HG03439 (cell line): ENCODE results near the gene PTPN7.
A peak's percentile ranks its signal among the peaks of the same experiment; 100 is the strongest.
"Not testable (repeated sequence)": the region's sequence is repeated elsewhere in the genome, so short reads cannot be mapped to it uniquely, and the experiment has no call there.

ENCODE experiments used
- ATAC-seq: cut with Tn5 transposase; IDR thresholded peaks from one replicate; pipeline ENCODE4 v1.9.1; 2021; ENCODE audit warnings: mild to moderate bottlenecking, moderate library complexity; ENCODE audit not compliant: unreplicated experiment

The PTPN7 gene

DNA sequence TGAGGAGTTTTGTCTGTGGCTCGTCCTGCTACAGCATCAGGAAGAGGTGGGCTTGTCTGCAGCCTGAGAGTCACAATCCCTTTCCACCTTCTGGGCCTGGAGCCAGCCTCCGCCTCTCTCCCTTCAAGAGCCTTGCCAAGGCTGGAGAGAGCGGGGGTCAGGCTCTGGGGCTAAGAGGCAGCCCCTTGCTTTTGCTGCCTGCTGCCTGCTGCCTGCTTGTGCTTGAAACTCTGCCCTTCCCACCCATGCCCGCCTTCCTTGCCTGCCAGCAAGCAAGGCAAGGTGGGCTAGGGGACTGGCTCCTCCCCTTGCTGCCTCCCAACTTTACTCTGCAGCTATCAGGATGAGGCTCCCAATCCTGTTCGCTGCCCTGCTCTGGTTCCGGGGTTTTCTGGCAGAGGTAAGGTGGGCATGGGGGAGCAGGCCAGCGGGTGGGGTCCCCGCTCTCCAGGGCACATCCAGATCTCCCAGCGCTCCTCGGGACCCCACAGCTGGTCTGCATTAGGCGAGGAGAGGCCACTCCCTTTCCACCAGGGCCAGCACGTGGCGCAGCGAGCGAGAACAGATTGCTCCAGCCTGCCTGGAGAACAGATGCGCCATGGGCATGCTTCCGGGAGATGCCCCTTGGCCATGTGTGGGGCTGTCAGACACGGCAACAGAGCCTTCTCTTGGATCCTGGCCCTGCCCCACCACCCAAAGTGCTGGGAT lies 7.5 kb upstream of the PTPN7 start:
- no peak for ATAC-seq

DNA sequence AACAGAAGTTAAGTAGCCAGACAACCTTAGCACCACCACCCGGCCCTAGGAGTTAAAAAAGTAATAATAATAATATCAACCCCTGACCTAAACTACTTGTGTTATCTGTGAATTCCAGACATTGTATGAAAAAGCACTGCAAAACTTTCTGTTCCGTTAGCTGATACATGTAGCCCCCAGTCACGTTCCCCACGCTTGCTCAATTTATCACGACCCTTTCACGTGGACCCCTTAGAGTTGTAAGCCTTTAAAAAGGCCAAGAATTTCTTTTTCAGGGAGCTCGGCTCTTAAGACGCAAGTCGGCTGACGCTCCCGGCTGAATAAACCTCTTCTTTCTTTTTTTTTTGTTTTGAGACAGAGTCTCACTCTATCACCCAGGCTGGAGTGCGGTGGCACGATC lies 6.7 kb upstream of the PTPN7 start:
- ATAC-seq, result not testable (repeated sequence)

DNA sequence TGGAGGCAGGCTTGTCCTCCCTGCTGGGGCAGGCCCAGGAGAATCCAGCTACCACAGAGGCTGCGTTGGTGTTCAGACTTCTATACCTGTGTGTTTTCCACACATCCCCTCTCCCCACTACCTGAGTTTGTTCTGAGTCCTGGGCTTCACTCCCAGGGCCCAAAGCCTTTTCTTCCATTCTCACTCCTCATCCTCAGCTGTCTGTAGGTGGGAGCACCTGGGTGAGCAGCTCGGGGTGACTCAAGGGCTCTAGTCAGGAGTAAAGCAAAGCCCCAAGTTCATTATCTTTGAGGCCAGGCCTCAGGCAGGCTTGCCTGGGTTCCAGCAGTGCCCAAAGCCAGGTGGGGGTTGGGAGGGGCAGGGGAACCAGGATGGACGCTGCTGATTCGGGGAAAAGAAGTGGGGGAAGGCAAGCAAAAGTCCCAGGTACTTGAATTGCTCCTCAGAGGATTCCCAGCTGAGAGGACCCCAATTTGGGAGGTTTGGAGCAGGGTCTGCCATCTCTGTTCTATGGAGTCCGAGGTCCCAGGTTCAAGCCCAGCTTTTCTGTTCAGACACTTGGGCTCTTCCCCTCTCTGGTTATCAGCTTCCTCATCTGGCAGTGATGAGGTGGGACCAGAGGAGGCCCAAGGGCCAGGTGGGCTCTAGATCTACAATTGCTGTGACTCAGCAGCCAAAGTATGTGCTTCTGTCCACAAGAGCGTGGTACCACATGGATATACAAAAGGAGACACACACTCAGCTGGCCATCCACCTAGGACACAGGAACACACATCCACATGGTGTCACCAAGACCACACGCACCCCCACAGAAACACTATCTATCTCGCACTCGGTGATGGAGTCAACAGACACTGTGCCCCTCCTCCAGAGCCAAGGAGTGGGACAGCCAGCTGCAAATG lies 5.8 kb upstream of the PTPN7 start:
- no peak for ATAC-seq

DNA sequence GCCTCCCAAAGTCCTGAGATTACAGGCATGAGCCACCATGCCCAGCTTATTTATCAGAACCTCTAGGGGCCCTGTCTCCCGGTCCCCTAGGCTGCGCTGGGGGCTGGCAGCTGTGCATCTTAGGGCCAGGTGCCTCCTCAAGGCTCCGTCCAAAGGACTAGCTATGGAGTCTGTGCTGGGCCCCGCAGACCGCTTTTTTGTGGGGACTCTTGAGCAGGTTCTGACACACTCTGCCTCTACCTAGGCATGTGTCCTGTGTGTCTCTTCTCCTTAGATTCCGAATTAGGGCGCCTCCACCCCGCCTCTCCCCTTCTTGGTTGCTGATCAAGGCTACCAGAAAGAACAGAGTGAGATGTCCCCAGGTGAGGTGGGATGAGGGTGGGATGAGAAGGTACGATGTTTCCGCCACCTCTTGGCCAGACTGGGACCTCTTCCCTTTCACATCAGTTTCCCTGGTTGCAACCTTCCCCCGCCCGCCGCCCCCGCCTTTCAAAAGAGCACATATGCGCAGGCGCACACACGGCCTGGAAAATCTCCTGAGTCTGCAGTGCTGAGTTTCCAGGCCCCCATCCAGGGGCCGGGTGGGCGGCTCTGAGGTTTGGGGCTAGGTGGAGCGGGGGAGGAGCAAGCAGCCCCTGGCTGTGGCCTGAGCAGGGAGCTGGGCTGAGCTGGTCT lies 5.0 kb upstream of the PTPN7 start:
- no peak for ATAC-seq

DNA sequence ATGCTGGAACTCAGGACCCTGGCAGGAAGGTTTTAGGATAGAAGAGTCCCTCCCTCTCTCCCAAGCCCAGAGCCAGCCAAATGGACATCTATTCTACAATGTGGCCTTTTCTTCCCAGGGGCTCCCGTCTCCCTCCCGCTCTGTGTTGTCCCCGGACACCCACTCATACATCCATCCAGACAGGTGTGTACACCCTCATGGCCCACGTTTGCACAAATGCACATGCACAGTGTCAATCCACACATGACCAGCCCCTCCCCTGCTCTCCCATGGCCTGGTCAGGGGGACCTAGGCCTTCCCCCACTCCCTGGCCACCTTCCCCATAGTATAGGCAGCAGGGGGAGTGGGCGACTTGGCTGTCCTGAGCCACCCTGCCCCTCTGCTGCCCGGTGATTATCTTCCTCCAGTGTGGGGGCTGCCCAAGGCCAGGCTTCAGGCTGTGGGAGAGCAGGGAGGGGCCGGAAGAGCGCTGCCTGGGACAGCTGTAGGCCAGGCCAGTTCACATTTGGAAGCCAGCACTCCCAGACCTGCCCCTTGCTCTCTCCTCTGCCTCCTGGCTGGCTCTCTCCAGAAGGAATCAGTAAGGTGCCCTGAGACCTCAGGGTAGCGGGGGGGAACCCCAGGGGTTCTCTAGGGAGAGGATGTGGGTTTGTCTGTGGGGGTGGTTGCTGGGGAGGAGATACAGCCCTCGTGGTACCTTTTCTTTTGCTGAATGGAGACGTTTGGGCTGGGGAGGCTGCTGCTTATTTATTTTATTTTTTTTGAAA lies 4.1 kb upstream of the PTPN7 start:
- ATAC-seq, result no peak

DNA sequence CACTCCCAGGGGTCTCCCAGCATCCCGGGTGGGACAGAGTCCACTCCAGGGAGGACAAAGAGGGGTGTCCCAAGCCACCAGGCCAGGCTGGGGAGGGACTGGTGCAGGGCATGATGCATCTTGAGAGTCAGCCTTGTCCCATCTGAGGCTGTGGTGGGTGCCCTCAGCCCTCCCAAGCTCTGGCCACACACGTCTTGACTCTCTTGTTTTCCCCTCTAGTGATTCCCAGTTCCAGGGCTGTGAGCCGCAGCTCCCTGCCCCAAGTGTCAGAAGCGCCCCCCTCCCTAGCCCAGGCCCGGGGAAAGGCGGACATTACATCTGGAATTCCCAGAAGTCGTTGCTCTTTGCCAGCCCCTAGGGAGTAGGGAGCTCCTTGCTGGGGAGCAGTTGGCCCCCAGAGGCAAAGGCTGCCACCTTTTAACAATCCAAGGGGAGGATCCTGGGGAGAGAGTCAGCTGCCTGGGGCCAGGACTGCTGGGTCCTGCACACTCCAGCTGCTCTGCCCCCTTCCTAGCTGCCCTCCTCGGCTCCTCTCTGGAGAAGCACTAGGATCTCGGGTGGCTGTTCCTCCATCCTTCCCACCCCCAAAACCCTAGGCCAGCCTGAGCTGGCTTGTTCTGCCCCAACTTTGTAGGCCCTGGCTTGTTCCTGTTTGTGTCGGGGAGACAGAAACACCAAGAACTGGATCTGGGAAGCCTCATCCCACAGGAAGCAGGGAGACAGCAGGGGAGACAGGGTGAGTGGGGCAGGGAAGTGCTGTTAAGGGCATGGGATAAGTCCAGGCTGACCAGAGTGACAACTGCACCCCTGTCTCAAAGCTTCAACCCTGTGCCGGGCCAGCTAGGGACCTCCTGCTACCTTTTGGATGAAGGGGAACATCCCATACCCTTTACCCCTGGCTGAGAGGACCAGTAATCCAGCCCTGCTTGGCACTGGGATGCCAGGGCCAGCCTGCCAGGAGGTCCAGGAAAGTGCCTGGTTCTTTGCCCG lies 3.2 kb upstream of the PTPN7 start:
- ATAC-seq, result no peak

DNA sequence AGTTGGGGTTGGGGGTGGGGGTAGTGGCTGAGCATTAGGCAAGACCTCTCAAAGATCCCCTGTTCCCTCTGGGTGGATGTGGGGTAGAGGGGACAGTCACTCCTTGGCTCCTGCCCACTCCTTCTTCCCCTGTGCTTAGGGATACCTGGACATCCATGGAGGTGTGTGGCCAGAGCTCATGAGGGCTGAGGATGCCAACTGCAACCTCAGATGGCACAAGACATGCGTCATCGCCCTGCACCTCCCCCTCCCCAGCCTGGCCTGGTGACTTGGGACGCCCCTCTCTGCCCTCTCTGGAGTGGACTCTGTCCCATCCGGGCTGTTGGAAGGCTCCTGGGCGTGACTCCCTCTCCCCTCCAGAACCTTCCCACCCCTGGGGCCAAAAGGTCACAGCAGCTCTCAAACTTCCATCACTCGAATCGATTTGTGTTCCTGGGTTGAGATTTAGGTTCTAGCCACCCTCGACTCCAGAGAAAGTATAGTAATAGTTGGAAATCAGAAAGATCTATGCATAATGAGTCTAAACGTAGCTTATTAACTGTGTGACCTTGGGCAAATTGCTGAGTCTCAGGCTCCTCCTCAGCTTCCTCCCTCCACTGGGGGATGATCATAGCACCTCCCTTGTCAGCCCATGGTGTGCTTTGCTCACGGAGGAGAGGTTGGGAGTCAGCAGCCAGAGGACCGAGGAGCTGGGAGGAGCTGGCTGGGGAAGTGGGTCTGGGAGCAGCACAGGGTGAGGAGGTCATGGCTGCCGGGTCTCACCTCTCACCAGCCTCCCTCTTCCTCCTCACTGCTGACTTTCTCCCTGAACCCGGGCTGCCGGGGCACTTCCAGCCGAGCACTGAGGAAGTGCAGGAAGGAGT lies 2.2 kb upstream of the PTPN7 start:
- no peak for ATAC-seq

DNA sequence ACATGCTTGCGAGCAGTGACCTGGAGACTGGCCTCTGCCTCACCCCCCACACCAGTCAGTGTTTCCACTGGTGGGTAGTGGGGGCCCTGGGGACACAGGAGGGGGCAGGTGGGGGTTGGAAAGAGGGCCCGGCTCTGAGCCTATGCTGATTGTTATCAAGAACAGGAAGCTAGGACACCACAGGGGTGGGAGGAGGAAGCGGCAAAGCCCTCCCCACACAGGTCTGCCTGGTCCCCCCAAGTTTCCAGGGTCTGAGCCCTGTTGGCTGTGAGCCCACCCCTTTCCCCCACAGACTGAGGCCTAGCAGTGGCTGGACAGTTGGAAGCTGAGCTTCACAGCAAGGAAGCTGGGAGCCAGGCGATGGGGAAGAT lies 1.6 kb upstream of the PTPN7 start:
- no peak for ATAC-seq

DNA sequence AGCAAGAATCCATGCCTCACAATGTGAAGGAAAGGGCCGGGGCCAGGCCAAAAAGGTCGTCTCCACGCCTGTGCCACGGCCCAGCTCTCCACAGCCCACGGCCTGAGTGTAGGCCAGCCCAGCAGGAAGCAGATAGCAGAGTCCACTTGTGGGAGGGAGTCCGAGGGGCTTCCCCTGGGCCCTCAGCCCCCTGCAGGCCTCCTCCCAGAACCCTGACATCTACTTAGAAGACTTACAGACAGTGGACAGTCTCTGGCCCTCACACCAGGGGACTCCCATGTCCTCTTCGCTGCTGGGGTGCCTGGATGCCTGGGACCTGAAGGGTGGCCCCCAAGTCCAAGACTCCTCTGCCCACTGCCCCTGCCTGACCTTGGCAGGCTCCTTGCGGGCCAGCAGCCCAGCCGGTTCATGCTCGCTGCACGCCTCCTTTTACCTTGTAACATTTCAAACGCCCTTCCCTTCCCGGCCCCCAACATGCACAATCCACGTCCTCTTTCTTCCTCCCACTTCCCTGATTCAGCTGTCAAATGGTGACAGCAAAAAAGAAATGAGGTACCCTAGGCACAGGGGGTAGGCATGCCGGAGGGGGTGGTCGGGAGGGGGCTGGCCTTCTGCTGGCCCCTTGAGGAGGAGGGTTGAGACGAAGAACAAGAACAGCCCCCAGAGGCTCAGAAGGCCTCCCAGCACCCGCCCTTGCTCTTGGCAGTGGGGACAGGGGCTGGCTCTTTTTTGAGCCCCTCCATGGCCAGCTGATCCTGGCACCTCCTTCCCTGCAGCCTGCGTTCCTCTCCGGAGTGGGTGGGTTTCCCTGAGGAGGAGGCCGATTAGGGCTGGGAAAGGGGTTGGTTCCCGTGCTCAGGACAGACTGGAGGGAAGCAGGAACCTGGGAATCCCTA lies 997 bp upstream of the PTPN7 start:
- no peak for ATAC-seq

DNA sequence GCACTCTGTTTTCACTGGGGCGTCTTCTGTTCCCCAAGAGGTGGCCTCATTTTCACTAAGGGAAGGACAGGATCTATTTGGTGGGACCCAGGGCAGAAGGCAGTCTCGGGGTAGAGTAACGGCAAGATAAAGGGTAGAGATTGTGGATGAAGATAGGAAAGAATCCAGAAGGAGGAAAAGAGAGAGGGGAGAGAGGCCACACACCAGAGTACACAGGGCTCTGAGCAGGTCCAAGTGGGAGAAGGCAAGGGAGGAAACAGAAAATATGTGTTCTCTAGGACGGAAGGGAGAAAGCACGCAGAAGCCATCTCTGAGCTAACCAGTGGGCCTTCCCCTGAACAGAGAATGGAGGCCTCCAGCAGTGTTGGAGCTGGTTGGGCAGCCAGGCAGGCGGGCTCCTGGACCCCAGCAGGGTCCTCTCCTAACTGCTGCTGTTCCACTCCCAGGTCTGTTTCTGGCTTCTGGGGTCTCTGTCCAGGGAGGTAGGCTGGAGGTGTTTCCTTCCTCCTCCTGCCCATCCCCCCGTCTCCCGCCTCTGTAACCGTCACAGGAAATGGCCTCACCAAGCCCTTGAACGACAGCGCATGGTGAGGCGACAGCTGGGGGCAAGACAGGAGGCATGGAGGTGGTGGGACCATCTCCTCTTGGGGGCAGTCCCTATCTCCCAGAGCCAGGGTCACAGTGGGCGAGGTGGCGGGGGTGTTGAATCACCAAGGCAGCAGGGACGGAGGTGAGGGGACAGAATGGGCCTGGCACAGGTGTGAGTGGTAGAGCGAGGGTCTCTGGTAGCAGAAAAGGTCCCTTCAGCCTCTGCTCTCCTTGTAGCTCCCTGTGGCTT lies 649 bp downstream of the PTPN7 start:
- ATAC-seq, result peak; percentile 27

DNA sequence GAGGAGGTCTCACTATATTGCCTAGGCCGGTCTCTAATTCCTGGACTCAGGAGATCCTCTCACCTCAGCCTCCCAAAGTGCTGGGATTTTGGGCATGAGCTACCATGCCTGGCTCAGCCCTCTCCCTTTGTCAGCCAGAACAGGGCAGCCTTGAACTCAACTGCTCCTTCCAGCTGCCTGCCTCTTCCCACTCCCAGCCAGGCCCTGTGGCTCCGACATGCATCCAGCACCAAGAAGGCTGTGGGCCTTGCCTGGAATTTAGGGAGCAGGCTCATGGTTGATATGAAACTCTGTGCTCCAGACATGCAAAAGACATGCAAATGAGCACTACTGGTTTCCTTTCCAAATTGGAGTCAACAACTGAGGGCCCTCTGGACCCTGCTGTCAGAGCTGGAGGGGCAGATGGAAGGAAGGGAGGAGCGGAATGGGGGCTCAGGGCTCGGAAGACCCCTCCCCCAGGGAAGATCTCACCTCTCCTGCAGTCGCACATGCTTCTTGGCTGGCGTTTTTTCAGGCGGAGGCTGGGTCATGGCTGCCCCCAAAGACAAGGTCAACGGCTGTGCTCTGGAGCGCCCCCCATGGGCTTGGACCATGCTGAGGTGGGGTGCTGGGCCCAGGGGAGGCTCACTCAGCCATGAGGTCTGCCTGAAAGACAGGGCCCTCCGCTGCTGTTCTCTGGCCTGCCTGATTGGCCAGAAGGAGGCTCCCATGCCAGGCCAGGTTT lies 1.4 kb downstream of the PTPN7 start:
- no peak for ATAC-seq

DNA sequence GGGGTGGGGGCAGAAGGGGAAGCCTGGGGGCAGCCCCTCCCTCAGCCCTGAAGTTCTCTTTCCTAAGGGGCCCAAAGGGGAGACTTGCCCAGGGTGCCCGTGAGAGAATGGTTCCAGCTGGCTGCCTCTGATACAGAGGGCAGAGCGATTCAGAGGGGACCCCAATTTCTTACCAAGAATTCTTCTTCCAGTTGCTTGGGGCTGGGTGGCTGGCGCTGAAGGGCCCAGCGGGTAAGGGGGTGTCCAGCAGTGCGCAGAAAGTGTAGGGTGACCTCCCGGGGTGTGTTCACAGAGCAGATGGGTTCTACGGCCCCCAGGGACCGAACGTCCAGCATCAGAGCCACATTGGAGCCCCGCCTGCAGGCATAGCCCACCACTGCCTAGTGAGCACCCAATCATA lies 2.5 kb downstream of the PTPN7 start:
- ATAC-seq, result no peak

DNA sequence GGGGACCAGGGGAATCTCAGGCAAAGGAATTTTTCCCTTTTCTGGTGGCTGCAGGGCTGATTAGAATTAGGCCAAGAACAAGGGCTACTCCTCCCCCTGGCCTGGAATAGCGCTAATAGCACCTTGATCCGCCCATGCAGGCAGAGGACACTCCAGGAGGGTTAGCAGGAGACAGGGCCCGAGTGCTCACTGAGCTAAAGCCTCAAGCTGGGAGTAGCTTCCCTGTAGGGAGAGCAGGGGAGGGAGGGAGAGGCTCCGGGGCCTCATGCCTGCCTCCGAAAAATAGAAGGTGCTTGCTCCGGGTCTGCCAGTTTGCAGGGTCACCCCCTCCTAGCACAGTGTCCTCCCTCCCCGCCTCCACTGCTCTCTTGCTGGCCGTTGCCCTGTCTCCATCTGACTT lies 3.8 kb downstream of the PTPN7 start:
- ATAC-seq, result no peak

DNA sequence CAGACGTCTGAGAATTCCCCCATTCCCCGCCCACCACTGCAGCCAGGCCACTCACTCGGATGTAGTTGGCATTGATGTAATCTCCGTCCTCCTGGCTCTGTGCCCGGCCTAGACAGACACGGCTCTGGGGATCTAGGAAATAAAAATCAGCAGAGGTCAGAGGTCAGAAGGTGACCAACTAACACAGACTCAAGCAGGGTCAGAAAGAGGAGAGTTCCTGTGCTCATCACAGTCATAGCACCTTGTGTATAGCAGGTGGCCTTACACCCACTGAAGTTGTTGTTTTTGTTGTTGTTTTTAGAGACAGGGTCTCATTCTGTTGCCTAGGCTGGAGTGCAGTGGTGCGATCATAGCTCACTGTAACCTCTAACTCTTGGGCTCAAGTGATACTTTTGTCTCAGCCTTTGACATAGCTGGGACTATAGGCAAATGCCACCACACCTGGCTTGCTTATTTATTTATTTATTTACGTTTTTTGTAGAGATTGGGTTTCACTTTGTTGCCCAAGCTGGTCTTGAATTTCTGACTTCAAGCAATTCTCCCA lies 4.9 kb downstream of the PTPN7 start:
- ATAC-seq, result no peak

DNA sequence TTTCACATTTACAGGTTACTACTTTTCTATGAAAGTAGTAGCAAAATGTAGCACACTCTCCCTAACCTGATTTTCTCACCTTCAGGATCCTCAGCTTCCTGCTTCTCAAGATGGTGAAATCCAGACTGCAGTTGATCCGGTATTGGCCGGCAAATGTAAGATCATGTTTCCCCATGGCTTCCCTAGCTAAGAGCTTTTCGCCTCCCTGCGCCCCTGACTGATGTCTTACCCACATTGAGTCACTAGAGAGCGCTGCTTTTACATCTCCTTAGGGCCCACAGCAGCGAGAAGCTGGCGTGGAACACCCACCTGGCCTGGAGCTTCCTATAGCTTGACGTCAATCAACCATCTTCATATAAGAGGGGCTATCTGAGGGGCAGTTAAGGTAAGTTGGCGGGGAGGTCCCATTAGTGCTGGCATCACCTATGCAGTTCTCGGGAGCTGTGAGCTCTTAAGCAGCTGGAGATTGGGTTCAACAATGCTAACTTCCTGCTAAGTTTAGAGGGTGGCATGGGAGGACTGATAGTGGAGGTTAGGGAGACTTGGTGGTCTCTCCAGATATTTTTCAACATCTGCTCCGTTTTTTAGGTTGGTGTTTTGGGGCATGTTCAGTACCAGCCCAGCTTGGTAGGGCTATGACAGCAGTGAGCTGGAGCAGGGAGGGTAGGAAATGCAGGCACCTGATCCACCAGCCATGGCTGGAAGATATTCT lies 5.5 kb downstream of the PTPN7 start:
- peak; percentile 49 for ATAC-seq
